HG03432 (cell line): ENCODE measurements around the gene DEUP1.
"Not testable (repeated sequence)": the region's sequence is repeated elsewhere in the genome, so short reads cannot be mapped to it uniquely, and the experiment has no call there.

Experiments
- ATAC-seq: cut with Tn5 transposase; IDR thresholded peaks from one replicate; pipeline ENCODE4 v1.9.1; 2021; ENCODE audit warnings: mild to moderate bottlenecking, moderate library complexity; ENCODE audit not compliant: unreplicated experiment

DEUP1 gene

DNA sequence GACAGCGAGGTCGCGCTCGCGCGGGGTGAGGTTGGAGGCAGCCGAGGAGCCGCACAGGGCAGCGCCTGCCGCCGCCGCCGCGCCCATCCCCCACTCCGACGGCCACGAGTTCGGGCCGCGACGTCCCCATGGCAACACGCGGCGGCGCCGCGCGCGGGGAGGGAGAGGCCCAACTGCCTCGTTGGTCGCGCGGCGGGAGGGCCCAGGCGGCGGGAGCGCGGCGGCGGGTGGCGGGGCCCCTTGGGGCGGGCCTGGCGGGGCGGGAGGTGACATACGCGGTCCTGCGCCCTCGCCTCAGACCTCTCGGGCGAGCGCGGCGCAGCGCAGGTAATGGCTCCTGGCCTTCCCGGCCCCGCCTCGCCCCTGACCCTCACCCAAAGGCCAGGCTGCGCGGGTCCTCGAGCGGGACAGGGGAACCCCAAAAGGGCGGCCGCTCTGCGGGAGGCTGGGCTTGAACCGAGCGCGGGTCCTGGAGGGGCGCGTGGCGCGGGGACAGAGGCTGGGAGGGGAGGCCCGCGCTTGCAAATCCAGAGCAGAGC, at the start of gene DEUP1:
Gene DEUP1 (plus strand): TSS at position 297 of the 539 bp plus-strand sequence. CDS start 1,518 bp downstream, outside the sequence.
- ATAC-seq, result peak; percentile 67

GRCh38 chr11:93285430-93285829, 45.1 kb upstream of the DEUP1 start:
- no peak for ATAC-seq

DNA sequence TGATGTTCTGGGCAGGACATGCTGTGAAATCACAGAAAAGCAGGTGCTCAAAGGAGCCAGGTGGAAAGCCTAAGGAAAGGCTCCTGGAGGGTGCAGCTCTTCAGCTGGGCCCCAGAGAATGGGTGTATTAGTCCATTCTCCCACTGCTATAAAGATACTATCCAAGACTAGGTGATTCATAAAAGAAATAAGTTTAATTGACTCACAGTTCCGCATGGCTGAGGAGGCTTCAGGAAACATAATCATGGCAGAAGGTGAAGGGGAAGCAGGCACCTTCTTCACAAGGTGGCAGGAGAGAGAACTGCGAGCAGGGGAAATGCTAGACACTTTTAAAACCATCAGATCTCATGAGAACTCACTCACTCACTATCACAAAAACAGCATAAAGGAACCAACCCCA, 43.1 kb upstream of the DEUP1 start:
- ATAC-seq, result no peak

GRCh38 chr11:93288079-93288478, 42.5 kb upstream of the DEUP1 start:
- ATAC-seq, result no peak

DNA sequence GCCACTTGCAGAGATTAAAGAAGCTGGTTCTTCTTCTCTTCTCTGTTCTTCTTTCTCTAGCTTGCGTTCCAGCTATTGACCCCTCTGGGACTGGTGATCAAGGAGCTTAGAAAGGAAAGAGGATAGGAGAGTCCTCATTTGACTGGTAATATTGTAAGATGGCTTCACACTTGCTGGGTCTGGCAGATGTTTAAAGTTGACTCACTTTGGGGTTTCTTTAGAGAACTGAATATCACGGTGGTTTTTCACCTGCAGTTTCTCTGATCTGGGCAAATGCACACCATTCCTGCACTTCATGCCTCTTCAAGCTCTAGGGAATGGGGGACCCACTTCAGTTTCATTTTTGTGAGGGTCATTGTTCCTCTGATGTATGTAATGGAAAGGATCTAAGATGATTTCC, 41.8 kb upstream of the DEUP1 start:
- no peak for ATAC-seq

GRCh38 chr11:93289782-93290463, 40.6 kb upstream of the DEUP1 start:
- no peak for ATAC-seq

DNA sequence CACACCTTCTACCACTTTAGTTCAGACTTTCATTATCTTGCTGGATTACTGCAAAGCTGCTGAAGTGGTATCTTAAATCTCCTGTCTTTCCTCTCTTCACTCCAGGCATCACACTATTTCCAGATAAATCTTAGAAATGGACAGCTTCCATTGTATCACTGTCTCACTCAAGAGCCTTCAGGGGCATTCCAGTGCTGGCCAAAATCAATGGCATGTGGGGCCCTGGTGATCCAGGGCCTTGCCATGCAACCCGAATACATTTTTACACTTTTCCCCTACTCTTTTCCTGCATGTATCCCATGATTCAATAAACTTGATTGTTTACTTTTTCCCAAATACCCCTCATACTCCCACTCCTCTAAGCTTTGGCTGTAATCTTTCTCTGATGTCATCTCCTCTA, 39.4 kb upstream of the DEUP1 start:
- ATAC-seq, result no peak

DNA sequence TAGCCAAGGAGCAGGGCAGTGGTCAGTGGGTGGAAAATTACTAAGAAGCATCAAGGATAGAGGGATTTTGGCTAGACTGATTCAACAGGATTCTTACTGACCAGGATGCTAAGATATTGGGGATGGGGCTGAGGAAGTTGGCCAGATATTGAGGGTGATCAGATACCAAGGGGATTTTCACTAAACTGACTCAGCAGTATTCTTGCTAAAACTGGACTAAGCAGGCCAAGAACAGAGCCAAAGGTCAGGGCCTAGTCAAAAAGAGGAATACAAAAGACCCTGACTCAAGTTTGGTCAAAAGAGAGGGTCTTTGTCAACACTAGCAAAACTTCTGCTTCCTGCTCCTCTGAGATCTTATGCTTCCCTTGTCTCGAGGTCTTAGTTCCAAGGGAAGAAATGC, 38.6 kb upstream of the DEUP1 start:
- no peak for ATAC-seq

DNA sequence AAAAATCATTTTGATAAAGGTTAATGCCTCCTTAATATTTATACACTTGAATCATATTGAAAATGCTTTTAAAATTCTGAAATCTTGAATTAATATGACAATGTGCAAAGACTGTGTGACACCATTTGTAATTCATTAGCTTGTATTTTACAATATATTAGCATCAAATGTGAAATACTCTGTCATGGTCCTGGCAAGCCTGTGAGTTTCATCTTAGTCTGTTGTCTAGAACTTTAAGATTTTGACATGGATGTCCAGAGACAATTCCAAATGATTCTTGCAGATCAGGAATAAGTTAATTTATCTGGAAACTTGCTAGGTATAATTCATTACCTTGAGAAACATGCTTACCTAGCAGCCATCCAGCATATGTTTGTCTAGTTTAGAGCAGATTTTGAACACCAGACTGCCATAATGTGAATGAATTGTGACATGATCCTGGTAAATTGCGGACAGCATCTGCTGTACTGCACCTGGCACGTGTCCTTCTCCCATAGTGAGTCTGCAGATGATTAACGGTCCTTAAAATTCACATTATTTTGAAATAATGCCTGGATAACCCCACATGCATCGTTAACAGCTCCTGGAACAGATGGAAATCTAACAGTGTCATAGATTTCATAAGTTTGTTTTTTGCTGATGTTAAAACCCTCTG, 34.5 kb upstream of the DEUP1 start:
- ATAC-seq, result no peak

DNA sequence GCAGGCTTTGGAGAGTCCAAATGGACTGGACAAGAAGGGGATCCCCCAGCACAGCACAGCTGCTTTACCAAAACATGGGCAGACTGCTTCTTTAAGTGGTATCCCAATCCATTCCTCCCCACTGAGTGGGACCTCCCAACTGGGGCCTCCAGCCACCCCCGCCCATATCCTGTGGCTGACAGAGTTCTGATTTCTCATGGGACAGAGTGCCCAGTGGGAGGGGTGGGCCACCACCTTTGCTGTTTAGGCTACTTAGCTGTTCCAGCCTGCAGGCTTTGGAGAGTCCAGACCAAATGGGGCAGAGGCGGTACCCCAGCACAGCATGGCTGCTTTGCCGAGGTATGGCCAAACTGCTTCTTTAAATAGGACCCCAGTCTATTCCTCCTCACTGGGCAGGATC, 26.9 kb upstream of the DEUP1 start:
- ATAC-seq, result no peak

GRCh38 chr11:93314399-93314798, 16.1 kb upstream of the DEUP1 start:
- ATAC-seq, result not testable (repeated sequence)

DNA sequence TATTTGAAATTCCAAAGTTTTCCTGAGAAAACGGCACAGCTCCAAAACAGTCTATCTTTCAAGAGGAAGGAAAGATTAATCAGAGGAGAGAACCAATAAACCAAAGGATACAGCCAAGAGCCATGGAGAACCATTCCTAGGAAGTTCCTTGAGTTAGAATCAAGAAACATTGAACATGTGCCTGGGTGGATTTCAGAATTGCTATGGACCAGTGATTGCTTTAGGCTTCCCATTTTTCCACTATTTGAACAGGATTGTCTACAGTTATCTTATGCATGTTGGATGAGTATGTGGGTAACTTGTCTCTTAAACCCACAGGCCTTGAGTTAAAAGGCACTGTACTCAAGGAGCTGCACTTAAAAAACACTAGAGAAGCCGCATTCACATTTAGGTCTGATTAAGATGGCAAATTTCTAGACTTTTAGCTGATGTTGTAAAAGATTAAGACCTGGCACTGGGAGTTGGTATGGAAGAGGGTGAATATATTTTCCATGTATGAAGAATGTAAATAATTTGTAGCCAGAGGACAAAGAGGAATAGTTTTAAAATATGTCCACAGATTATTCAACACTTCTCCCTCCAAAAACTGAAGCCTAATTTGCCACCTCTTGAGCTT, 11.2 kb upstream of the DEUP1 start:
- no peak for ATAC-seq

GRCh38 chr11:93320230-93320629, 10.3 kb upstream of the DEUP1 start:
- no peak for ATAC-seq

DNA sequence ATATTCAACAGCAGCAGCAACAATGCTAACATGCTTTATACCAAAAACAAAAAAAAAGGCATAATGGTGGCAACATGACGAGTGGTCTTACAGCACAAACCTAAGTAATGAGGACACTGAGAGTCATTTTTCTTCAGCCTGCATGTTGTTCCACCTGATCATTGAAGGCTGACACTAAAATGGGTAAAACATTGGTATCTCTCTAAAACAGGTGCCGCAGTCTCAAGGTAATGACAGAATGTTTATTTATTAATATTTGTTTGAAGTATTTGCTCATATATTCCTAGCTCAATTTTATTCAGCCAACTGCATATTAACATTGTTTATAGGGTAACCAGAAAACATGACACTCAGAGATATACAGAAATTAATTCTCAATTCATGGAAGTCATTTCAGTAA, 8.3 kb upstream of the DEUP1 start:
- ATAC-seq, result no peak

- ATAC-seq, result no peak
Observed at GRCh38 chr11:93323747-93324146, 6.8 kb upstream of the DEUP1 start.

DNA sequence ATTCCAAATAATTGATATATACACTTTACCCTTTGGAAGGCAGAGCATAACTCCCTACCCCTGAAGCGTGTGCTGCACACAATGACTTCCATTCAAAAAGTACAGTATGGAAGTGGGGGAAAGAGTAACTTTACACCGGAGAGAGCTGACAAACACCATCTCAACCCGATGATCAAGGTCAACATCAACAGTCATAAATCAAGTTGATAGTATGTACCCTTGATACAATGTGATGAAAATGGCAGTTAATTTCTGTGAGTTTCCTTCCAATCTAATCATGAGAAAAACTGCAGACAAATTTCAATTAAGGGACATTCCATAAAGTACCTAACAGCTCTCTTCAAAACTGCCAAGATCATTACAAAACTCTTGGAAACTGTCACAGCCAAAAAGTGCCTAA, 6.0 kb upstream of the DEUP1 start:
- ATAC-seq, result no peak

GRCh38 chr11:93326681-93327080, 3.9 kb upstream of the DEUP1 start:
- no peak for ATAC-seq

DNA sequence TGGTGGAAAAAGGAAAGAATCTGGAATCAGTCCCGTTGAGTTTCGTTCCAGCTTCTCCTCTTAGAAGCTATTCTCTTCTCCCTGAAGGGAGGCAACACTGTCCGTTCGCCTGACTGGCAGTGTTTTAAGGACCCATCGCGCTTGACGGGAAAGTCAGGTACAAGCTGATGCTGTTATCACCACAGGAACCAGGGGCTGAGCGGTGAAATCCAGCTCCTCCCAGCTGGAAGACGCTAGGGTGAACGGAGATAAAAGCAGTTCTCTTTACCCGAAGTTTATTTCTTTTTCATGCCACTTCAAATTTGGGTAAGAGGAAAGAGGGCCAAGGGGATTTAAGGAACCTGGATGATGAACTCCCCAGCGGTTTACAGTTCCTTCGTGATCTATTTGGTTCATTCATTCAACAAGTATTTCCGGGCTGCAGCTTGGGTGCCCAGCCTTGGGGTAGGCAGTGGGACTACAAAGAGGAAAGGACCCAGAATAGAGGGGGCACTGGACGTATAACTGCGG, 551 bp upstream of the DEUP1 start:
- ATAC-seq, result no peak

DNA sequence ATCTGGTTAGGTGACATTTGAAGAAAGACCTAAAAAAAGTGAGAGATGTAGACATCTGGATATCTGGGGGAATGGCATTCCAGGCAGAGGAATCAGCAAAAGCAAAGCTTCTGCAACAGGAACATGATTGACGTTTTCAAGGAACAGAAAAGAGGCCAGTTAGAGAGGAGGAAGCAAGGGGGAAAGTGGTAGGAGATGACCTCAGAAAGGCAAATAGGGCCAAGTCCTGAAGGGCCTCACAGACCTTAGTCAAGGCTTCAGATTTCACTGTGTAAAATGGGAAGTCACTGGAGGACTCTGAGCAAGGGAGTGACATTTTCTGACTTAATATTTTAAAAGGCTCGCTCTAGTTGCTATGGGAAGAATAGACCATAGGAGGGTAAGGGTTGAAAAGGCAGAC, 9.7 kb downstream of the DEUP1 start:
- no peak for ATAC-seq

DNA sequence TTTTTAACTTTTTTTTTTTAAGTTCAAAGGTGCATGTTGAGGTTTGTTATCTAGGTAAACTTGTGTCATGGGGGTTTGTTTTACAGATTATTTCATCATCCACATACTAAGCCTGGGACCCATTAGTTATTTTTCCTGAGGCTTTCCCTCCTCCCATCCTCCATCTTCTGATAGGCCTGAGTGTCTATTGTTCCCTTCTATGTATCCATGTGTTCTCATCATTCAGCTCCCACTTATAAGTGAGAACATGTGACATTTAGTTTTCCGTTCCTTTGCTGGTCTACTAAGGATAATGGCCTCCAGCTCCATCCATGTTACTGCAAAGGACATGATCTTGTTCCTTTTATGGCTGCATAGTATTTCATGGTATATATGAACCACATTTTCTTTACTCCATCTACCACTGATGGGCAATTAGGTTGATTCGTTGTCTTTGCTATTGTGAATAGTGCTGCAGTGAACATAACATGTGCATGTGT, 14.4 kb downstream of the DEUP1 start:
- no peak for ATAC-seq

- no peak for ATAC-seq
Observed at GRCh38 chr11:93348930-93349329, 18.4 kb downstream of the DEUP1 start.

- ATAC-seq, result no peak
Observed at GRCh38 chr11:93350835-93351234, 20.3 kb downstream of the DEUP1 start.
